Ovary (tissue), 9 donors: Measurements from ENCODE around the gene RMDN3. TPM values are rescaled to one million over a fixed set of nuclear protein-coding genes. Genes with fewer than 3 reads are reported as not detected.

Experiments
- DNase-seq, 5 donors: peaks; one replicate each; pipeline ENCODE4 v3.0.0-alpha.2; 2019 to 2020
- H3K27ac ChIP-seq, 2 donors: fragments of 200-600 bp; one replicate each; pipeline versions ENCODE4 v1.5.1 to v1.8.0; 2019 to 2022
- H3K27me3 ChIP-seq: fragments of 200-600 bp; one replicate; pipeline ENCODE4 v1.8.0; 2022
- H3K36me3 ChIP-seq: fragments of 200-600 bp; sonication (generic); one replicate; pipeline ENCODE4 v1.5.1; 2019
- H3K4me1 ChIP-seq: one replicate; pipeline ENCODE4 v1.8.1; 2013; ENCODE audit warnings: mild to moderate bottlenecking, moderate library complexity; ENCODE audit not compliant: insufficient read depth
- H3K4me3 ChIP-seq: fragments of 200-600 bp; sonication (generic); one replicate; pipeline ENCODE4 v1.5.1; 2017
- H3K9me3 ChIP-seq, 2 donors: fragments of 200-600 bp in 1 of 2; sonication (generic) in 1 of 2; one replicate each; pipeline versions ENCODE4 v1.5.1 to v1.8.1; 2013 to 2019; ENCODE audit warnings: mild to moderate bottlenecking in 1 of 2, moderate library complexity in 1 of 2
- CTCF ChIP-seq, 3 donors: fragments of 450-650 bp in 2 of 3; fragments of 200-600 bp in 1 of 3; IDR thresholded peaks; one replicate each; pipeline versions ENCODE4 v1.5.1 to v1.8.0; 2016 to 2022; ENCODE audit warnings: antibody characterized with exemption in 3 of 3, mild to moderate bottlenecking in 1 of 3
- EP300 ChIP-seq: sonication (generic); formaldehyde crosslinking; IDR thresholded peaks from one replicate; pipeline ENCODE4 v1.6.1; 2017; ENCODE audit warnings: antibody characterized with exemption
- POLR2A ChIP-seq: fragments of 450-650 bp; IDR thresholded peaks from one replicate; pipeline ENCODE4 v1.6.1; 2017; ENCODE audit warnings: antibody characterized with exemption, mild to moderate bottlenecking, moderate library complexity
- WGBS, 3 donors: extraction: QIAGEN DNeasy Blood & Tissue Kit in 1 of 3; methylation state at CpG; one replicate each; pipeline versions ENCODE4 v1.1.5 to v1.1.7; 2013 to 2017; 5-methylcytosine and 5-hydroxymethylcytosine counted together
- intact Hi-C, 4 donors: fragments of 100-400 bp; cut with DNase I; formaldehyde crosslinking; loops; one replicate each; pipeline versions ENCODE4 v1.11.0 to v1.15.1; 2022 to 2023
- polyA plus RNA-seq, 2 donors: library from polyadenylated mRNA; stranded (reverse); fragments of 200-250 nt in 1 of 2; fragments of 350-450 nt in 1 of 2; fragmentation: Illumina TruSeq in 1 of 2; extraction: RNeasy Lipid Tissue Mini Kit (QIAGEN cat#74804) in 1 of 2; gene quantifications; one replicate each; pipeline ENCODE4 v1.2.3, GENCODE V29; 2013 to 2014
- total RNA-seq, 7 donors: library from RNA; depleted of rRNA in 2 of 7; stranded (reverse); fragments of >200 nt in 2 of 7; fragmentation: NEBNext Ultra II Directional in 3 of 7; extraction: Animal tissue kit (Norgen Biotek cat#: 25700) in 3 of 7; gene quantifications; one replicate each; pipeline versions ENCODE4 v1.1.0 to v1.2.4, GENCODE V29; 2016 to 2023
- donor health status: DM: no; HTN: no; CAD: no; lungs with moderate emphysema.
- donor health status: DM: no; HTN: no; CAD: no.
- donor health status: Bipolar disorder and iron deficiency.
- donor health status: DM: yes; HTN: yes; CAD: no.
- donor health status: DM: no; HTN: no; CAD: no.
- donor health status: DM: yes; HTN: yes; CAD: no.

RMDN3 gene
- total and polyA plus RNA-seq, 9 donors = 19.2 to 35.6 (median 23.5) TPM

- no peak for DNase-seq
- Histone ChIP-seq H3K36me3 (no peaks in the 10 kb centered on the region), H3K27me3 (no peaks in the 10 kb centered on the region), H3K4me3 (no peak overlapping the region), H3K4me1 (no peaks in the 10 kb centered on the region), H3K27ac (no peak overlapping the region), H3K9me3 (no peaks in the 10 kb centered on the region)
- WGBS, 3 donors = 93 to 95% (median 94%) methylated on average over 5 of the region's 5 CpGs
- no peak for TF ChIP-seq CTCF (IDR thresholded peaks at IDR 0.05)
- no peak for TF ChIP-seq EP300
- intact Hi-C loops = no loop called here
Observed at GRCh38 chr15:40796512-40796911, 41.5 kb upstream of the RMDN3 start.

- DNase-seq = no peak
- Histone ChIP-seq H3K9me3 (no peaks in the 10 kb centered on the region), H3K27ac (no peak overlapping the region), H3K36me3 (no peaks in the 10 kb centered on the region), H3K4me1 (no peaks in the 10 kb centered on the region), H3K27me3 (no peaks in the 10 kb centered on the region), H3K4me3 (no peak overlapping the region)
- 78 to 82% (median 78%) methylated on average over 2 of the region's 2 CpGs for WGBS, 3 donors
- intact Hi-C loops = no loop called here
- TF ChIP-seq POLR2A (no peak), CTCF (IDR thresholded peaks at IDR 0.05) (no peak), EP300 (no peak)
Observed at GRCh38 chr15:40796041-40796440, 41.0 kb upstream of the RMDN3 start.

- H3K36me3 ChIP-seq = no peaks in the 10 kb centered on the region
- H3K27me3 ChIP-seq = no peaks in the 10 kb centered on the region
- H3K27ac ChIP-seq = no peak overlapping the region
- no peaks in the 10 kb centered on the region for H3K9me3 ChIP-seq
- H3K4me3 ChIP-seq = no peak overlapping the region
- peaks cover 5% of the 10 kb centered on the region for H3K4me1 ChIP-seq
- intact Hi-C loops = loop anchor here in 1 of 4 donors (1.0 kb wide), 1 partner anchor 12 kb away; no protein-coding TSS in a partner anchor
- DNase-seq = peak in 4 of 5 donors; percentile 48 to 62 (median 52)
- TF ChIP-seq CTCF (IDR thresholded peaks at IDR 0.05) = no peak
- no peak for TF ChIP-seq POLR2A
- TF ChIP-seq EP300 = no peak
- 45 to 56% (median 52%) methylated on average over 9 of the region's 9 CpGs for WGBS, 3 donors
Observed at GRCh38 chr15:40793216-40793989, 38.3 kb upstream of the RMDN3 start.

GRCh38 chr15:40792394-40792793 is 37.3 kb upstream of the RMDN3 start:
- Histone ChIP-seq H3K36me3 (no peaks in the 10 kb centered on the region), H3K4me3 (no peak overlapping the region), H3K27ac (no peak overlapping the region), H3K27me3 (no peaks in the 10 kb centered on the region), H3K4me1 (peaks cover 10% of the 10 kb centered on the region), H3K9me3 (no peaks in the 10 kb centered on the region)
- intact Hi-C loops = no loop called here
- no peak for DNase-seq
- TF ChIP-seq POLR2A (no peak), CTCF (IDR thresholded peaks at IDR 0.05) (no peak), EP300 (no peak)
- 98 to 100% (median 99%) methylated on average over 3 of the region's 3 CpGs for WGBS, 3 donors
